Subcutaneous adipose tissue (tissue), 4 donors: ENCODE results near the gene PRIM2. TPM values are rescaled to one million over a fixed set of nuclear protein-coding genes. Genes with fewer than 3 reads are reported as not detected.

Experiments
- total RNA-seq, 4 donors: library from RNA; depleted of rRNA; stranded (reverse); fragments of >200 nt; gene quantifications; one replicate each; pipeline ENCODE4 v1.1.0, GENCODE V29; 2016
- TF ChIP-seq, protein P1 (sequence below): fragments of 450-650 bp; IDR thresholded peaks from one replicate; pipeline ENCODE4 v1.5.1; 2016; ENCODE audit warnings: low read depth, mild to moderate bottlenecking, control low read depth, antibody characterized with exemption, moderate library complexity

The PRIM2 gene
- total RNA-seq, 4 donors from 2014 or later, result 5.7 to 11.0 (median 10.5) TPM

DNA sequence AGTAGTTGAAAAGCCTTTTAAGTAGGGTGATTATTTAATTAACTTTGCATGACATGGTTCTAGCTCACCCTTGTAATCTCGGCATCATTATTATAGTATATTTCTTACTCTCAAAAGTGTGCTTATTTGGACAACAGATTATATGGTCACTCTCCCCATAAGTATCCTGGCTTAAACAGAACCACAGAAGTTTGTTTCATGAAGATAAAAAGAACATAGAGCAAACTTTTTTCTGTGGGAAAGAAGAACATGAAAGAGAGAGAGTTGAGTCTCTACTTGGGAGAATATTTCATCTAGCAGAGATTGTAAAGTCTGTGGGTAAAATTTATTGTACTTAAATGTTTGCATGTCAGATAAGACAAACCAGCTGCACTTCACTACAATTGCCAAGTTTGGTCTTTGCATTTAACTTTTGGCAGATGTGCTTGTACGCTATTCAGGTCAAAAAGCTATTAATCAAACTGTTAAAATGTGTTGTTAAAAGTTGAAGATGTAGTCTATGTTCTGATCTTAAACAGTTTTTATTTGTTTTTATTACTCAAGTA, 33.4 kb upstream of the PRIM2 start:
- TF ChIP-seq, protein P1, sequence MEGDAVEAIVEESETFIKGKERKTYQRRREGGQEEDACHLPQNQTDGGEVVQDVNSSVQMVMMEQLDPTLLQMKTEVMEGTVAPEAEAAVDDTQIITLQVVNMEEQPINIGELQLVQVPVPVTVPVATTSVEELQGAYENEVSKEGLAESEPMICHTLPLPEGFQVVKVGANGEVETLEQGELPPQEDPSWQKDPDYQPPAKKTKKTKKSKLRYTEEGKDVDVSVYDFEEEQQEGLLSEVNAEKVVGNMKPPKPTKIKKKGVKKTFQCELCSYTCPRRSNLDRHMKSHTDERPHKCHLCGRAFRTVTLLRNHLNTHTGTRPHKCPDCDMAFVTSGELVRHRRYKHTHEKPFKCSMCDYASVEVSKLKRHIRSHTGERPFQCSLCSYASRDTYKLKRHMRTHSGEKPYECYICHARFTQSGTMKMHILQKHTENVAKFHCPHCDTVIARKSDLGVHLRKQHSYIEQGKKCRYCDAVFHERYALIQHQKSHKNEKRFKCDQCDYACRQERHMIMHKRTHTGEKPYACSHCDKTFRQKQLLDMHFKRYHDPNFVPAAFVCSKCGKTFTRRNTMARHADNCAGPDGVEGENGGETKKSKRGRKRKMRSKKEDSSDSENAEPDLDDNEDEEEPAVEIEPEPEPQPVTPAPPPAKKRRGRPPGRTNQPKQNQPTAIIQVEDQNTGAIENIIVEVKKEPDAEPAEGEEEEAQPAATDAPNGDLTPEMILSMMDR, result no peak

DNA sequence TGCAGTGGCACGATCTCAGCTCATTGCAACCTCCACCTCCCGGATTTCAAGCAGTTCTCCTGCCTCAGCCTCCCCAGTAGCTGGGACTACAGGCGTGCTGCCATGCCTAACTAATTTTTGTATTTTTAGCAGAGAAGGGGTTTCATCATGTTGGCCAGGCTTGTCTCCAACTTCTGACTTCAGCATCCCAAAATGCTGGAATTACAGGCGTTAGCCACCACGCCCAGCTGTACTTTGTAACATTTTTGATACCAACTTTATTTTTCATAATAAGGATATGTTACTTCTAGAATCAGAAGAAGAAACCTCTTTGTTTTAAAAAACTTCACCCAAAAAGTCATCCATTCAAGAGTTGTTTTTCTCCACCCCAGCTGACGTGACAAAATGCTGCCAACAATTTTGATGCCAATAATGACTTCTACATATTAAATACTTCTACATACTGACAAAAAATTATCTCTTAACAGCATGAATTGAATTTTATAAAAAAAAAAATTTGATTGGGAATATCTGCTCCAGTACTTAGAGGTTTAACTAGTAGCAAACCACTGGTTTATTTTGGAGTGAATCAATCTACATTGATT, 22.5 kb upstream of the PRIM2 start:
- TF ChIP-seq, protein P1, result no peak

DNA sequence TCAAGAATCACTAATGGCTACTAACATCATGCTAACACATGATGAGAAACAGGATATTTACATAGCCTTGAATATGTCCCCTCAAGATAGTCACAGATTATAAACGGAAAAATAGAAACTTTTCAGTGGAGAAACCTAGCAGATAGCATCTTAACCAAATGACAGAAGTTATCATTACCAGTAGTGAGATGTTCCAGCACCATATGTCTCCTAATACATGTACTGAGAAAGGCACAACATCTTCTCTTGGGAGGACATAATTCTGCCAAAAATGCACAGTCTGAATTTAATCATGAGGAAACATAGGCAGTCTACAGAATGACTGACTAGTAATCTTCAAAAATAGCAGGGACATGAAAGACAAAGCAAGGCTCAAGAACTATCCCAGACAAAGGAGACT, 19.9 kb upstream of the PRIM2 start:
- TF ChIP-seq, protein P1, result no peak

DNA sequence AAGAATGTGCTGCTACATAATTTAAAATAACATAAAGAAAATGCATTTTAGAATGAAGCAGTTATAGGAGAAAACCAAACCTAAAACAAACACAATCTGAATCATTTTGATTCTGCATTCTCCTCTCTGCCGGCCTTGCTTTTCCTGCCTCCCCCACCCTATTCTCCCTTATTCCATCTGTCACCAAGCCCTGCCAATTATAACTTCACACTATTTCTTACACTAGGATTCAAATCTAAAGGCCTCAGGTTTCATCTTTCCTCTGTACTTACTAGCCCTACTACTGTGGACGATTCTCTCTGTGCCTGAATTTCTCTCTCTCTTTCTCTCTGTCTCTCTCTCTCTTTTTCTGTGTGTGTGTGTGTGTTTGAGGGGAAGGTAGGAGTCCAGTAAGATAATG, 18.7 kb upstream of the PRIM2 start:
- TF ChIP-seq, protein P1, result no peak

DNA sequence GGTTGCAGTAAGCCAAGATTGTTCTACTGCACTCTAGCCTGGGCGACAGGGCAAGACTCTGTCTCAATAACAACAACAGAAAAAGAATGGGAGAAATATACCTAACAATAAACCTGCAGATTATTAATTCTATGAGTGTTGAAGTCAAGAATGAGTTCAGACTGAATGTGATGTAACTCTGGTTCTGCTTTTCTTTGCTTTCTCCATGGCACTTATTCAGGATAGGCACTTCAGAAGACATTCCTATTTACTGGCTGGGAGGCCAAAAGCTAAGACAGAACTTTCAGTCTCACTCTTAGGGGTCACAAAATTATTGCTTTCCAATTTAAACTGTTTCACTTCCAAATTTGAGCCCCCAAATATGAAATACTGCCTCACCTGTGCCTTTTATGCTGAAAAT, 15.7 kb upstream of the PRIM2 start:
- TF ChIP-seq, protein P1, result no peak

DNA sequence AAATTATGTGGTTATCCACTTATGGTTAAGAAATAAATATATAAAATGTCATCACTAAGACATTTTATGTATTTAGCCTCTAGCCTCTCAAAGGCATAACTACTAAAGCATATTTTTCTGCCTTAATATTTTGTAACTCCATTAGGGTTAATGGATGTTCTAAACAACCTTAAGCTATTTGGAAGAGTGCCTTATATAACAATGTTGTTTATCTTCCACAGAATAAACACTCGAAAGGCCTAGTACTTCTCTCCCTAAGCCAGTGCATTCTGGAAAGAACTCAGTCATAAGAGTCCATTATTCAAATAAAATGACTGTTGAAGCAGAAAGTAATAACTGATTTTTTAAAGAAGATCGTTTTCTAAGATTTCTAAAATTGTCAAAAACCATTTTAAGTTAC, 15.0 kb upstream of the PRIM2 start:
- TF ChIP-seq, protein P1, result no peak

DNA sequence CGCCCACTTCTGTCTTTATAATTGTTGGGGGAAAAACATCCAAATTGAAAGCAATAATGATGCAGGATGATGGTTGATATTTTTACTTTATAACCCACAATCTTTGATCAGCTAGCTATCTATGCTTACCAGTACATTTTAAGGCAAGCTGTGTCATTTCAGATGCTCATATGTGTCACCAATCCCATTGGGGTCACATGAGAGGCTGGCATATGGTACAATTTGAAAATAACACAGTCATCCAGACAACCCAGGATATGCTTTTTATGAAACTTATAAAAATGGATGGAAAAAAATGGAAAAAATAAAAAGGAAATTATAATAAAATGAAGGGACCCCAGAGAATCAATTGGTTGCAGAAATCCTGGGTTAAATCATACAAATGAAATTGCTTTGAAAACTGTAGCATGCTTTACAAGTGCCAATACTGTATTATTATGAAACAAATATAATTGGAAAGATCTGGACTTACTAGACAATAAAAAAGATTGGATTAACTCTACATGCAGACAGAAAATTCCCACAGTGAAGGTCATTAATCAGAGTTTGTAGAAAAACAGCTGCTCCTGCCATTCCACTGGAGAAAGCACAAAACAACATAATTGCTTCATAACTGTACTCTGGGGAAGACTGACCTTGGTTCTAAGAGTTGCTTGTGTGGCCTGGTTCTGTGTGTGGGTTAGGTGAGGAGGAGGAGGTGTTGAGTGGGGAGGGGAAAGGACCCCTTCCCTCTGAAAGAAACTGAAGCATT, 13.3 kb upstream of the PRIM2 start:
- TF ChIP-seq, protein P1, result no peak
